Thyroid gland (tissue), 4 donors: ENCODE data around the gene SLC33A1. TPM values are rescaled to one million over a fixed set of nuclear protein-coding genes. Genes with fewer than 3 reads are reported as not detected.

Experiments
- DNase-seq, 2 donors: peaks; one replicate each; pipeline ENCODE4 v3.0.0-alpha.2; 2019
- H3K27ac ChIP-seq, 3 donors: fragments of 200-600 bp; sonication (generic); 1 replicate in 2 of 3; 2 replicates in 1 of 3; pipeline ENCODE4 v1.5.1; 2016 to 2019; ENCODE audit warnings: mild to moderate bottlenecking in 1 of 3, moderate library complexity in 1 of 3
- H3K27me3 ChIP-seq: fragments of 200-600 bp; sonication (generic); one replicate; pipeline ENCODE4 v1.5.1; 2019
- H3K36me3 ChIP-seq, 2 donors: fragments of 200-600 bp; sonication (generic); one replicate each; pipeline ENCODE4 v1.5.1; 2016 to 2019
- H3K4me1 ChIP-seq, 2 donors: fragments of 200-600 bp; sonication (generic); one replicate each; pipeline ENCODE4 v1.5.1; 2017 to 2019
- H3K4me3 ChIP-seq, 3 donors: fragments of 200-600 bp; sonication (generic); replicated peaks in 1 of 3; 1 replicate in 2 of 3; 2 replicates in 1 of 3; pipeline ENCODE4 v1.5.1; 2016; ENCODE audit warnings: mild to moderate bottlenecking in 1 of 3
- H3K9me3 ChIP-seq: fragments of 200-600 bp; sonication (generic); one replicate; pipeline ENCODE4 v1.5.1; 2017
- POLR2A ChIP-seq, 2 donors: fragments of 450-650 bp; IDR thresholded peaks; one replicate each; pipeline ENCODE4 v1.6.1; 2017; ENCODE audit warnings: antibody characterized with exemption in 2 of 2, mild to moderate bottlenecking in 2 of 2, moderate library complexity in 1 of 2
- WGBS, 2 donors: methylation state at CpG; one replicate each; pipeline ENCODE4 v1.1.5; 2017; 5-methylcytosine and 5-hydroxymethylcytosine counted together
- intact Hi-C: fragments of 100-400 bp; cut with DNase I; formaldehyde crosslinking; loops from one replicate; pipeline ENCODE4 v1.15.1; 2023
- total RNA-seq, 4 donors: library from RNA; depleted of rRNA; stranded (reverse); fragments of >200 nt; gene quantifications; one replicate each; pipeline ENCODE4 v1.2.3, GENCODE V29; 2016
- TF ChIP-seq, protein P1 (sequence below), 6 experiments: fragments of 200-600 bp in 3 of 6; fragments of 450-650 bp in 3 of 6; sonication (generic) in 3 of 6; IDR thresholded peaks; one replicate each; pipeline ENCODE4 v1.5.1; 2016 to 2019; ENCODE audit warnings: antibody characterized with exemption in 6 of 6, mild to moderate bottlenecking in 2 of 6, inconsistent platforms in 1 of 6, moderate library complexity in 1 of 6

Gene SLC33A1
- total RNA-seq, 4 donors from 2014 or later: 54.2 to 94.1 (median 69.0) TPM

DNA sequence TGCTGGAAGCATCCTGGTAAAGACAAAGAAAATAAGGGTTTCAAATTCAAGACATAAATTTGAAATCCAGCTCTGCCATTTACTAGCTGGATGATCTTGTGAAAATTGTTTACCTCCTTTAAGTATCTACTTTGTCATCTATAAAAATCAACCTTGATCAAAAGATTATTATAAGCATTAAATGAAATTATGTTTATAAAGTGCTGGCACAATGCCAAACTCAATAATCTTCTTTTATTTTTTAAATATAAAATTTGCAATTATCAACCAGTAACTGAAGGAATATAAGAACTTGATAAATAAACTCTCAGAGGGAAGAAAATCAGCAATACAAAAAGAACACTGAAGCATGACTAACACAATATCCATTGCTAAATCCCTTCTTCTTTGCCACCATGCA lies 73.9 kb downstream of the SLC33A1 start:
- no peaks in the 10 kb centered on the region for H3K36me3 ChIP-seq

DNA sequence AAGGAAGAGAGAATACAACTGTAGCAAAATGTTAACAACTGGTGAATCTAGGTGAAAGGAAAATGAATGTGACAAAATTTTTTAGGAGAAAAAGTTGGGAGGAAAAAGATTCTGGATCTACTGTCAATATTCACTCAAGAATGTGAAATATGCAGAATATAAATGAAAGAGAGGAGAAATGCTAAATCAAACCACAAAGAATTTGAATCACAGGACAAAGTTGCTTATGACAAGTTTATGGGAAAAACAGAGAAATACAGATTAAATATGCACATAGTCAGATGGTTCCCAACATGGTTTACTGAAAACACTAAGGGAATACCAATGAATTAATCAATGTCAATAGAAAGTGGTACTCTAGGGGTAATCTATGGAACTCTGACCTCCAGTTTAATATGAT lies 75.8 kb downstream of the SLC33A1 start:
- DNase-seq: no peak
- Histone ChIP-seq H3K4me3 (no peak overlapping the region), H3K4me1 (no peaks in the 10 kb centered on the region), H3K27me3 (no peaks in the 10 kb centered on the region), H3K9me3 (no peaks in the 10 kb centered on the region), H3K27ac (no peak overlapping the region), H3K36me3 (peaks cover 0 to 5% of the 10 kb centered on the region in 2 donors)
- TF ChIP-seq POLR2A (IDR thresholded peaks at IDR 0.05): no peak
- TF ChIP-seq, protein P1, sequence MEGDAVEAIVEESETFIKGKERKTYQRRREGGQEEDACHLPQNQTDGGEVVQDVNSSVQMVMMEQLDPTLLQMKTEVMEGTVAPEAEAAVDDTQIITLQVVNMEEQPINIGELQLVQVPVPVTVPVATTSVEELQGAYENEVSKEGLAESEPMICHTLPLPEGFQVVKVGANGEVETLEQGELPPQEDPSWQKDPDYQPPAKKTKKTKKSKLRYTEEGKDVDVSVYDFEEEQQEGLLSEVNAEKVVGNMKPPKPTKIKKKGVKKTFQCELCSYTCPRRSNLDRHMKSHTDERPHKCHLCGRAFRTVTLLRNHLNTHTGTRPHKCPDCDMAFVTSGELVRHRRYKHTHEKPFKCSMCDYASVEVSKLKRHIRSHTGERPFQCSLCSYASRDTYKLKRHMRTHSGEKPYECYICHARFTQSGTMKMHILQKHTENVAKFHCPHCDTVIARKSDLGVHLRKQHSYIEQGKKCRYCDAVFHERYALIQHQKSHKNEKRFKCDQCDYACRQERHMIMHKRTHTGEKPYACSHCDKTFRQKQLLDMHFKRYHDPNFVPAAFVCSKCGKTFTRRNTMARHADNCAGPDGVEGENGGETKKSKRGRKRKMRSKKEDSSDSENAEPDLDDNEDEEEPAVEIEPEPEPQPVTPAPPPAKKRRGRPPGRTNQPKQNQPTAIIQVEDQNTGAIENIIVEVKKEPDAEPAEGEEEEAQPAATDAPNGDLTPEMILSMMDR (IDR thresholded peaks at IDR 0.05): no peak
- intact Hi-C loops: no loop called here

More for the DNA sequence above, 73.9 kb downstream of the SLC33A1 start:
- no peak overlapping the region for H3K27ac ChIP-seq
- no peak for DNase-seq
- TF ChIP-seq, protein P1 (IDR thresholded peaks at IDR 0.05): no peak
- TF ChIP-seq POLR2A (IDR thresholded peaks at IDR 0.05): no peak
- no peaks in the 10 kb centered on the region for H3K27me3 ChIP-seq
- no peak overlapping the region for H3K4me3 ChIP-seq
- intact Hi-C loops: no loop called here
- no peaks in the 10 kb centered on the region for H3K9me3 ChIP-seq
- no peaks in the 10 kb centered on the region for H3K4me1 ChIP-seq

DNA sequence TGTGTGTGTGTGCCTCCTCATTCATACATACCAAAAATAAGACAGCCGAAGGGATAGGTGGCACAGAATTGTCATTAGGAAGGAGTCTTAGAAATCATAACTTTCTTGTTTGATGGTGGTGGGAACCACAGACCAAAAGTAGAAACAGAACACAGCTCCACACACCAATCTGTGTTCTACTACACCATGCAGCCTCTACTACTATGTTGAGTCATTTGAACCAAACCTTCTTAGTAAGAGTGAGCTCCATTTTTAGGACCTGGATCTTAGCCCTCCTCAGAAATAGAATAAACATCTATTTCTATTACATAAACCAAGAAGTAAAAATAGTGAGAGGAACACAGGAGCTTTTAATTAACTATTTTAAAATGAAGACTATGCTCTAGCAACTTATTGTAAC lies 81.4 kb downstream of the SLC33A1 start:
- Histone ChIP-seq H3K4me1 (no peaks in the 10 kb centered on the region), H3K27me3 (no peaks in the 10 kb centered on the region), H3K9me3 (no peaks in the 10 kb centered on the region), H3K27ac (no peak overlapping the region), H3K36me3 (peaks cover 0 to 5% of the 10 kb centered on the region in 2 donors), H3K4me3 (no peak overlapping the region)
- intact Hi-C loops: no loop called here
- no peak for TF ChIP-seq POLR2A (IDR thresholded peaks at IDR 0.05)
- TF ChIP-seq, protein P1 (IDR thresholded peaks at IDR 0.05): no peak
- WGBS, 2 donors: 96 to 100% methylated on average over 1 of the region's 1 CpG
- no peak for DNase-seq

DNA sequence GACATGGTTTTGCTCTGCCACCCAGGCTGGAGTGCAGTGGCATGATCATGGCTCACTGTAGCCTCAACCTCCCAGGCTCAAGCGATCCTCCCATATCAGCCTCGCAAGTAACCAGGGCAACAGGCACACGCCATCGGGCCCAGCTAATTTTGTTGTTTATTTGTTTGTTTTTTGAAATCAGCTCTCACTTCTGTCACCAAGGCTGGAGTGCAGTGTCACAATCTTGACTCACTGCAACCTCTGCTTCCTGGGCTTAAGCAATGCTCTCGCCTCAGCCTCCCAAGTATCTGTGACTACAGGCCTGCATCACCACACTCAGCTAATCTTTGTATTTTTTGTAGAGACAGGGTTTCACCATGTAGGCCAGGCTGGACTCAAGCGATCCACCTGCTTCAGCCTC lies 83.1 kb downstream of the SLC33A1 start:
- 98 to 100% methylated on average over 6 of the region's 6 CpGs for WGBS, 2 donors
- H3K4me1 ChIP-seq: no peaks in the 10 kb centered on the region
- no peak overlapping the region for H3K27ac ChIP-seq
- no peak for TF ChIP-seq POLR2A (IDR thresholded peaks at IDR 0.05)
- TF ChIP-seq, protein P1 (IDR thresholded peaks at IDR 0.05): no peak
- DNase-seq: no peak
- no peak overlapping the region for H3K4me3 ChIP-seq
- intact Hi-C loops: no loop called here
- H3K9me3 ChIP-seq: no peaks in the 10 kb centered on the region
- no peaks in the 10 kb centered on the region for H3K27me3 ChIP-seq
- peaks cover 4 to 5% of the 10 kb centered on the region in 2 donors for H3K36me3 ChIP-seq

Other genes with a start within 250 kb of the SLC33A1 start
- gene PLCH1, start 109.4 kb downstream of the SLC33A1 start, total RNA-seq: 10 to 100 TPM in 3 of 4 donors, 1 to 10 TPM in 1; 4.3 to 20.6 (median 14.1) TPM
- gene C3orf33, start 48.1 kb downstream of the SLC33A1 start, total RNA-seq: 10 to 100 TPM in 2 of 4 donors, 1 to 10 TPM in 2; 8.9 to 16.3 (median 10.7) TPM
- 10 to 100 TPM; 31.5 to 40.5 (median 37.1) TPM for gene GMPS, start 16.2 kb upstream of the SLC33A1 start, total RNA-seq